Sigmoid colon (tissue), 7 donors: ENCODE measurements around the gene DLL4. TPM values are rescaled to one million over a fixed set of nuclear protein-coding genes. Genes with fewer than 3 reads are reported as not detected.

Source experiments
- DNase-seq: peaks from one replicate; pipeline ENCODE4 v3.0.0-alpha.2; 2019
- H3K27ac ChIP-seq, 4 donors: fragments of 200-600 bp; sonication (generic); one replicate each; pipeline ENCODE4 v1.5.1; 2016 to 2019; ENCODE audit warnings: mild to moderate bottlenecking in 1 of 4
- H3K27me3 ChIP-seq, 3 donors: fragments of 200-600 bp; sonication (generic); one replicate each; pipeline ENCODE4 v1.5.1; 2019; ENCODE audit warnings: mild to moderate bottlenecking in 1 of 3
- H3K36me3 ChIP-seq, 4 donors: fragments of 200-600 bp; sonication (generic); one replicate each; pipeline ENCODE4 v1.5.1; 2016 to 2019
- H3K4me1 ChIP-seq, 4 donors: fragments of 200-600 bp; sonication (generic); one replicate each; pipeline ENCODE4 v1.5.1; 2017 to 2019
- H3K4me3 ChIP-seq, 4 donors: fragments of 200-600 bp; sonication (generic); one replicate each; pipeline ENCODE4 v1.5.1; 2017 to 2019; ENCODE audit warnings: mild to moderate bottlenecking in 2 of 4, moderate library complexity in 1 of 4
- H3K9me3 ChIP-seq, 4 donors: fragments of 200-600 bp in 3 of 4; sonication (generic) in 3 of 4; one replicate each; pipeline versions ENCODE4 v1.5.1 to v1.6.1; 2013 to 2019
- CTCF ChIP-seq, 4 experiments: fragments of 450-650 bp in 3 of 4; fragments of 200-600 bp in 1 of 4; IDR thresholded peaks; one replicate each; pipeline ENCODE4 v1.5.1; 2016 to 2019; ENCODE audit warnings: antibody characterized with exemption in 4 of 4, mild to moderate bottlenecking in 3 of 4, moderate library complexity in 2 of 4
- EP300 ChIP-seq, 4 donors: sonication (generic); formaldehyde crosslinking; IDR thresholded peaks; one replicate each; pipeline ENCODE4 v1.6.1; 2017; ENCODE audit warnings: antibody characterized with exemption in 4 of 4
- POLR2A ChIP-seq, 2 donors: fragments of 450-650 bp; IDR thresholded peaks; one replicate each; pipeline ENCODE4 v1.6.1; 2016; ENCODE audit warnings: antibody characterized with exemption in 2 of 2, mild to moderate bottlenecking in 2 of 2, moderate library complexity in 2 of 2
- POLR2AphosphoS5 ChIP-seq, 4 donors: sonication (generic); formaldehyde crosslinking; IDR thresholded peaks; one replicate each; pipeline ENCODE4 v1.6.1; 2017; ENCODE audit warnings: antibody characterized with exemption in 4 of 4
- WGBS, 2 donors: extraction: QIAGEN DNeasy Blood & Tissue Kit; methylation state at CpG; one replicate each; pipeline ENCODE4 v1.1.7; 2013; 5-methylcytosine and 5-hydroxymethylcytosine counted together
- intact Hi-C: fragments of 100-400 bp; cut with DNase I; formaldehyde crosslinking; loops from one replicate; pipeline ENCODE4 v1.15.1; 2023
- polyA plus RNA-seq, 3 donors: library from polyadenylated mRNA; stranded (reverse); fragments of 200-250 nt; gene quantifications; one replicate each; pipeline ENCODE4 v1.2.3, GENCODE V29; 2013
- total RNA-seq, 4 donors: library from RNA; depleted of rRNA; stranded (reverse); fragments of >200 nt; gene quantifications; one replicate each; pipeline ENCODE4 v1.1.0, GENCODE V29; 2016
- donor health status: healthy with polysubstance abuse.
- donor health status: Bipolar disorder and iron deficiency.
- donor health status: healthy.

Gene DLL4
- total and polyA plus RNA-seq, 7 donors, result 1.6 to 12.2 (median 4.3) TPM

- no peaks in the 10 kb centered on the region for H3K36me3 ChIP-seq
- intact Hi-C loops, result no loop called here
- peaks cover 52 to 54% (median 54%) of the 10 kb centered on the region in 3 donors for H3K27me3 ChIP-seq
- no peaks in the 10 kb centered on the region for H3K9me3 ChIP-seq
- no peak for DNase-seq
- no peak overlapping the region for H3K4me3 ChIP-seq
- H3K27ac ChIP-seq, result no peak overlapping the region
- H3K4me1 ChIP-seq, result peaks cover 0 to 49% (median 48%) of the 10 kb centered on the region in 4 donors
- TF ChIP-seq EP300 (IDR thresholded peaks at IDR 0.05) (no peak), CTCF (IDR thresholded peaks at IDR 0.05) (no peak), POLR2AphosphoS5 (IDR thresholded peaks at IDR 0.05) (no peak), POLR2A (IDR thresholded peaks at IDR 0.05) (no peak)
- 6 to 18% methylated on average over 30 of the region's 30 CpGs for WGBS, 2 donors
Measured at GRCh38 chr15:40925495-40925862, 3.7 kb upstream of the DLL4 start.

GRCh38 chr15:40925863-40926658, 3.1 kb upstream of the DLL4 start:
- Histone ChIP-seq H3K4me1 (peaks cover 0 to 55% (median 54%) of the 10 kb centered on the region in 4 donors), H3K27ac (no peak overlapping the region), H3K4me3 (peak overlapping the region in 3 of 4 donors; percentile 8 to 31 (median 30)), H3K9me3 (no peaks in the 10 kb centered on the region), H3K27me3 (peaks cover 58 to 60% (median 59%) of the 10 kb centered on the region in 3 donors), H3K36me3 (no peaks in the 10 kb centered on the region)
- intact Hi-C loops, result no loop called here
- DNase-seq, result no peak
- TF ChIP-seq EP300 (IDR thresholded peaks at IDR 0.05), result no peak
- no peak for TF ChIP-seq POLR2A (IDR thresholded peaks at IDR 0.05)
- no peak for TF ChIP-seq POLR2AphosphoS5 (IDR thresholded peaks at IDR 0.05)
- no peak for TF ChIP-seq CTCF (IDR thresholded peaks at IDR 0.05)
- 4 to 8% methylated on average over 61 of the region's 61 CpGs for WGBS, 2 donors

GRCh38 chr15:40926659-40927494, 2.3 kb upstream of the DLL4 start:
- Histone ChIP-seq H3K9me3 (no peaks in the 10 kb centered on the region), H3K36me3 (no peaks in the 10 kb centered on the region), H3K4me1 (peaks cover 0 to 58% (median 56%) of the 10 kb centered on the region in 4 donors), H3K4me3 (peak overlapping the region in 1 of 4 donors; percentile 30), H3K27me3 (peaks cover 64 to 68% (median 68%) of the 10 kb centered on the region in 3 donors), H3K27ac (no peak overlapping the region)
- no peak for DNase-seq
- intact Hi-C loops, result no loop called here
- WGBS, 2 donors, result 10 to 26% methylated on average over 33 of the region's 33 CpGs
- no peak for TF ChIP-seq POLR2AphosphoS5 (IDR thresholded peaks at IDR 0.05)
- no peak for TF ChIP-seq POLR2A (IDR thresholded peaks at IDR 0.05)
- TF ChIP-seq EP300 (IDR thresholded peaks at IDR 0.05), result no peak
- no peak for TF ChIP-seq CTCF (IDR thresholded peaks at IDR 0.05)

GRCh38 chr15:40927495-40927872, 1.7 kb upstream of the DLL4 start:
- peaks cover 0 to 58% (median 56%) of the 10 kb centered on the region in 4 donors for H3K4me1 ChIP-seq
- WGBS, 2 donors, result 2 to 8% methylated on average over 24 of the region's 24 CpGs
- peak overlapping the region in 2 of 4 donors; percentile 51 to 52 for H3K4me3 ChIP-seq
- TF ChIP-seq CTCF (IDR thresholded peaks at IDR 0.05) (no peak), POLR2AphosphoS5 (IDR thresholded peaks at IDR 0.05) (no peak), POLR2A (IDR thresholded peaks at IDR 0.05) (no peak), EP300 (IDR thresholded peaks at IDR 0.05) (no peak)
- no peak for DNase-seq
- H3K27ac ChIP-seq, result no peak overlapping the region
- H3K27me3 ChIP-seq, result peaks cover 66 to 74% (median 74%) of the 10 kb centered on the region in 3 donors
- H3K36me3 ChIP-seq, result no peaks in the 10 kb centered on the region
- intact Hi-C loops, result no loop called here
- H3K9me3 ChIP-seq, result no peaks in the 10 kb centered on the region
